Islet precursor cell (in vitro differentiated cells): ENCODE results near the gene CARD11.
"Not testable (repeated sequence)": the region's sequence is repeated elsewhere in the genome, so short reads cannot be mapped to it uniquely, and the experiment has no call there.

ENCODE experiments used
- DNase-seq: peaks from one replicate; pipeline ENCODE4 v3.0.0-alpha.2; 2018

CARD11 gene

DNA sequence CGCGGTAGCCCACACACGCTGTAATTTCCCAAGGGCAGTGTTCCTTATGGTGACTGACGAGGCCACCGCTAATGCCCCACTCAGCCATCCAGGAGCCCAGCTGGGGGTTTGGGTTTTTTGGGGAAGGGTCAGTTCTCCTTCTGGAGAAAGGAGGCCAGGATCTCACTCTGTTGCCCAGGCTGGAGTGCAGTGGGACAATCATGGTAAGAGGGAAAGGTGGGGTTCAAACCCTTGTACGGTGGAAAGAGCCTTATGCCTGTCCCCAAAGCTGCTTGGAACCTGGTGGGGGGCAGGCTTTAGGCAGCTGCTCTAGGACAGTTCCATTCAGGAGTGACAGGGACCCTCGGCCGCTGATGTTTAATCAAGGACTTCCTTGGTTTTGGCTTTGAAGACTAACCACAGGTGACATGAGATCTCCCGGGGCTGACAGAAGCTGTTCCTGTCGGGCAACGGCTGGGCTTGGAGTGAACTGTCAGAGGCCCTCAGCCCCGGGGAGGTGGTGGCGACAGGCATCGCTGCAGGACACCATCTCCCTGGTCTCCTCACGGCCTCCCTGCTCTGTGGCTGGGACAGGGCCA is 84.5 kb downstream of the CARD11 start:
- peak; percentile 43 for DNase-seq

DNA sequence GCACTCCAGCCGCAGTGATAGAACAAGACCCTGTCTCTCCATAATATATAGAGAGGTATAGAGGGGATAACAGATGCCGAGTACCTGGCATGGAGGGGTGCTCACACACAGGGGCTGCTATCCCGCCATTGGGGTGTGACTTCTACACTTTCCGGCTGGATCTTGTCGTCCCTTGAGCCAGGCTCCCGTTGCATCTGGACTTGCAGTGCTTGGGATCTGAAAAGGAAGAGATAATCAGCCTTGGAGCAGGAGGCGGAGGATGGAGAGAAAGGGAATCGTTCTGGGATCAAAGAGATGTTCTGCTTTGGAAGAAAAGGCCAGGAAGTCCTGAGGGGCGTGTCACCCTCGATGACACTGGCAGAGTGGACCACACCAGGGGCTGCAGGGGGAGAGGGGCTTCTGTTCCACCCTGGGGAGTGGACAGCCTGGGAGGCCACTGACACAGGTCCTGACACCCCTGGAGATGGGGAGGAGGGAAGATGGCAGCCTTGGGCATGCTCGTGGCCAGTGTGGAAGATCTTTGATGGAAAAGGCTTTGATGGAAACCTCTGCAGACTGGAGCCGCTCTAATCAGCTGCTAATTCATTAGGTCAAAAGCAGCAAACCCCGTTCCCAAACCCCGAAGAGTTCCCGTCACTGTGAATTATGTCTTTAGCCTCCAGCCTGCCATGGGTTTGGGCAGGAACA is 85.1 kb downstream of the CARD11 start:
- DNase-seq, result peak; percentile 49

DNA sequence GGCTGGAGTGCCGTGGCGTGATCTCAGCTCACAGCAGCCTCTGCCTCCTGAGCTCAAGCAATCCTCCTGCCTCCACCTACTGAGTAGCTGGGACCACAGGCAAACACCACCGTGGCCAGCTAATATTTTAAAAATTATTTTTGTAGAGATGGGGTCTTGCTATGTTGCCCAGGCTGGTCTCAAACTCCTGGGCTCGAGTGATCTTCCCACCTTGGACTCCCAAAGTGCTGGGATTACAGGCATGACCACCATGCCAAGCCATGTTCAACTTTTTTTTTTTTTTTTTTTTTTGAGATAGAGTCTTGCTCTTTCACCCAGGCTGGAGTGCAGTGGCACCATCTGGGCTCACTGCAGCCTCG is 86.3 kb downstream of the CARD11 start:
- not testable (repeated sequence) for DNase-seq

DNA sequence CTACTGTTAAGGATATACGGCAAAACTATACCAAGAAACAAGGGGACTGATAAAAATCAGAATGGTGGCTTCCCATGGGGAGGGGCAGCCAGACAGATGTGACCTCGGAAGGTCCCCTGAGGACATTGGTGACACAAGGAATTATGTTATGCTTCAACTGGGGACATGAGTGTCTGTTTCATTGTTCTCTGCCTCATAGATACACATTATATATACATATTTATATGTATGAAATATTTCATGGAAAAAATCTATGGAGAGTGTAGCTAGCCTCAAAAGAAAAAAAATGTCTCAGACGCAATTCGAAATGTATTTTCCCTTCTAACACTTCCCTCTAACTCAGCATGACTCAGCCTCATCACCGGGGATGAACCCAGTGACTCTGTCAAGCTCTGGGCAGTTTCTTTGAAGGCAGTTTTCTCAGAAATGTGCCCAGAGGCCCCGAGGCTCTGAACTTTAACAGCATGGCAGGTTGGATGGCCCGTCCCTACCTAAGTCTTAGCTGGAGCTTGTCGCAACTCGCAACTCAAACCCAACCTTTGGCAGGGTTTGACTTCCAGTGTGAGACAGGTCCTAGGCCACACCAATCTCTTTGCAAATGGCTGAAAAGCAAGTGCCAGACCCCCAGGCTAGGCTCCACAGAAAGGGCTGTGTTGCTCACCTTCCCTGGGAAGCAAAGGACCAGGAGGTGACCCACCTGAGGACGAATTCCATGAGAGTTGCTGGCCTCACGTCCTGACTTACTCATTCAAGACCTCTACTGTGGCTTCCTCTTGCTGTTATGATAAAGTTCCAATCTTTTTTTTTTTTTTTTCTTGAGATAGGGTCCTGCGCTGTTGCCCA is 86.9 kb downstream of the CARD11 start:
- DNase-seq, result peak; percentile 90

DNA sequence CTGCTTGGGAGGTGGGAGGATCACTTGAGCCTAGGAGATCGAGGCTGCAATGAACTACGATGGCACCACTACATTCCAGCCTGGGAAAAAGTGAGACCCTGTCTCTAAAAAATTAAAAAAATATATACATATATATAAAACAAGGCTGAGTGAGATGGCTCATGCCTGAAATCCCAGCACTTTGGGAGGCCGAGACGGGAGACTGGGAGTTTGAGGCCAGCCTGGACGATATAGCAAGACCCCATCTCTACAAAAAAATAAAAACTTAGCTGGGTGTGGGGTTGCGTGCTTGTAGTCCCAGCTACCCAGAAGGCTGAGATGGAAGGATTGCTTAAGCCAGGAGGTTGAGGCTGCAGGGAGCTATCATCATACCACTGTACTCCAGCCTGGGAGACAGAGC is 87.6 kb downstream of the CARD11 start:
- DNase-seq, result no peak

DNA sequence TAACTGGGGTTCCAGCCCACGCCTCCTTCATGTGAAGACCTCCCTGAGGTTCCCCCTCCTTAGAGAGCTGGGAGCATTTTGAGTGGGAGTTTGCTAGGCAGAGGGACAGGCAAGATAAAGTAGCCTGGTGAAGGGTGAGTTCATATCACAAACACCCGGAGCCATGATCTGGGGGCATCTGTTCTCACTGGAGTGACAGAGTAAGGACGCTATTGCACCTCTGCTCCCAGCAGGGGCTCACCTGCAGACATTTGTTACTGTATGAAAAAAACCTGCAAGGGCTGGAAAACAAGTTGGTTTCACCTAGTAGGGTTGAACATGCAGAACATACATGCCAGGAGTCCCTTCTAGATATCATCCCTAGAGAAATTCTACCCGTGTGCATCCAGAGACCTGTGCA is 88.4 kb downstream of the CARD11 start:
- DNase-seq, result peak; percentile 36

DNA sequence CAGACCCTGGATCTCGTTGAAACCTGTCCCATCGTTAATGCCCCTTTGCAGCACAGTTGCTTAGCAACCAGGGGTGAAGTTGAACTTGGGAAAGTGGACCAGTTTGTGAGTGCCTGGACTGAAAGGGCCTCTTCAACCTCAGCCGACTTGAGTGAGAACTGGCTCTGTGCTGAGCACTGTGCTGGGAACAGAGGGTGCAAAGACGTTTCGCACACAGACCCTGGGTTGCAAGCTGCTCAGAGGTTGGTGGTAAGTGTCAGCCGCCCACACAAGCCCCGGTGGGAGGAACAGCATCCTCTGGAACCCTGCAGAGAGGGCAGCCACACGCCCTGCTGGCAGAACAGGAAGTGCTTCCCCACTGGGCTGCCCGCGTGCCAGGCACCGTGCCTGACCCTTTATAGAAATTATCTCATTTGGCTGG is 89.2 kb downstream of the CARD11 start:
- DNase-seq, result peak; percentile 27

DNA sequence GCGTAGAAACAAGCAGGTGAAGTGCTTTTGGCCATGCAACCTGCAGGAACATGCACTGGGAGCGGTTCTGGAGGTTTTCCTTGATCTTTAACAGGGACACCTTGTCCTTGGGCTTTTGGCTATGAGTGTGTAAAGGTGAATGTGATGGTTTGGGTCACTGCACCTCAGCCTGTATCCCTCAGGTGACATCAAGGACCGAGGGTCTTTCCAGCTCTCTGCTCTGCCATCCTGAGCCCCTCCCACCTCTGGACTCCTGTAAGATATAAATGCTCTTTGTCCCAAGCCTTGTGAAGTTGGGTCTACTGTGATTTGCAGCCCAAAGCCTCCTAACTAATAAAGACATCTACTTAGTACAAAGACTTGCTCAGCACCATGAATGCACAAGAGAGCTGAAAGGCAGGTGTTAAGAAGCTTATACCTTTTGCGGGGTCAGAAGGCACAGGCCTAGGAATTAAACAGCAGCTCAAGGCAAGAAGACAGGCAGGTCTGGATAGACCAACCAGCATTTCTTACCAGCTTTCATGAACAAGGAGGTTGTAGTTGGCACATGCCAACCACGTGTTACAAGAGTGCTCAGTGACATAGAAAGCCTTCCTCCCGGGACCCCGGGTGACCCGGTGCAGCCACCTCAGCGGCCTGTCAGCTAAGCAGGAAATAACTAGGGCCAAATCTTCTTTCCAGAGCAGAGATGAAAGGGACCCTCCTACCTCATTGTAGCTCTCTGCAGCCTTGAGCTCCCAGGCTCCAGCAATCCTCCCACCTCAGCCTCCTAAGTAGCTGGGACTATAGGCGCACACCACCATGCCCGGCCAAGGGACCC is 89.9 kb downstream of the CARD11 start:
- peak; percentile 19 for DNase-seq

DNA sequence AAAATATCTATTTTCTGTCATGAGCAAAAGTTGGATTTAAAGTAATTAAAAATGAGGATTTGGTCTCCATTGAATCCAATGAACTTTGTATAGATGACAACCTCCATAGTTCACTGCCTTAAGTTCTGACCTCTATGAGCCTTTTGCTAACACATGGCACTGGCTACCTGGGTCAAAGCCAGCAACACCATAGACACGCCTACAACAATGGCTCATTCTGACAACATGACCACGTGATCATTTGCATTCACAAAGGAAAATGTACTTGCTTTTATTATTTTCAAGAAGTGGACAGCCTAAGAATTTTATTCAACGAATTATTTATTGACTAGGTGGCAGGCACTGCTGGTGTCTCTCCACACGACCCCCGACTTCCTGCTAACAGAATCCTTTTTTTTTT is 90.6 kb downstream of the CARD11 start:
- DNase-seq, result no peak

DNA sequence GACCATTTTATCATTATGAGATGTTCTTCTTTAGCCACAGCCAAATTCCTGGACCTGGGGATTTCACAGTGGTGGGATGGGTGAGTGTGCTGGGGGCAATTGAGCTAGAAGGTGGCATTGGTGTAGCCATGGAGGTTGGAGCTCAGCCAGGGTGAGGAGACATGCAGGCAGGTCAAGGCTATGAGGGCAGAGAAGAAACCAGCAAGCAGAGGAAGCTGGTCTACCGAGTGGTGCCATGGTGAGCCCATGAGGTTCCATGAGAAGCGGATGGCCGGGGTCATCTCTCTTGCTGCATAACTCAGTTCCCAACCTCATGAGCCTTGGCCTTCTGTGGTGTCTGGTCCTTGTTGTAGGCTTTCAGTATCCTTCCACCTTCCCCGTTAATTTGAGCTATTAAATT is 91.4 kb downstream of the CARD11 start:
- peak; percentile 13 for DNase-seq

DNA sequence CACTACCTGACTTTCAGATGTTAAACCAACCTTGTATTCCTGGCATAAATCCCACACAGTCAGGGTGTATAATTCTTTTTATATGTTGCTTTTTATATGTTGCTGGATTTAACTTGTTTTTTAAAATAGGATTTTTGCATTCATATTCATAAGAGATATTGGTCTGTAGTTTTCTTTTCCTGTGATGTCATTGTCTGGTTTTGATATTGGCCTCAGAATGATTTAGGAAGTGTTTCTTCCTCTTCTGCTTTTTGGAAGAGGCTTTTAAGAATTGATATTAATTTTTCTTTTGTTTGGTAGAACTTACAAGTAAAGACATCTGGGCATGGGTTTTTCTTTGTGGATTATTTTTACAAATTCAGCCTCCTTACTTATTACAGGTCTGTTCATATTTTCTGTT is 93.1 kb downstream of the CARD11 start:
- DNase-seq, result no peak

DNA sequence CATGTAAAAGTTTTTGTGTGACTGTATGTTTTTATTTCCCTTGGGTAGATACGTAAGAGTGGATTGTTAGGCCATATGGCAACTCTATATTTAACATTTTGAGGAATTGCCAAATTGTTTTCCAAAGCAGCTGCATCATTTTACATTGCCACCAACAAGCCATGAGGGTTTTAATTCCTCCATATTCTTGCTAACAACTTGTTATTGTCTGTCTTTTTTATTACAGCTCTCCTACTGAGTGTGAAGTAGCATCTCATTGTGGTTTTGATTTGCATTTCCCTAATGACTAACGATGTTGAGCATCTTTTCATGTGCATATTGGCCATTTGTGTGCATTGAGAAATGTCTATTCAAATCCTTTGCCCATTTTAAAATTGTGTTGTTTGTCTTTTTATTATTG is 94.9 kb downstream of the CARD11 start:
- no peak for DNase-seq

DNA sequence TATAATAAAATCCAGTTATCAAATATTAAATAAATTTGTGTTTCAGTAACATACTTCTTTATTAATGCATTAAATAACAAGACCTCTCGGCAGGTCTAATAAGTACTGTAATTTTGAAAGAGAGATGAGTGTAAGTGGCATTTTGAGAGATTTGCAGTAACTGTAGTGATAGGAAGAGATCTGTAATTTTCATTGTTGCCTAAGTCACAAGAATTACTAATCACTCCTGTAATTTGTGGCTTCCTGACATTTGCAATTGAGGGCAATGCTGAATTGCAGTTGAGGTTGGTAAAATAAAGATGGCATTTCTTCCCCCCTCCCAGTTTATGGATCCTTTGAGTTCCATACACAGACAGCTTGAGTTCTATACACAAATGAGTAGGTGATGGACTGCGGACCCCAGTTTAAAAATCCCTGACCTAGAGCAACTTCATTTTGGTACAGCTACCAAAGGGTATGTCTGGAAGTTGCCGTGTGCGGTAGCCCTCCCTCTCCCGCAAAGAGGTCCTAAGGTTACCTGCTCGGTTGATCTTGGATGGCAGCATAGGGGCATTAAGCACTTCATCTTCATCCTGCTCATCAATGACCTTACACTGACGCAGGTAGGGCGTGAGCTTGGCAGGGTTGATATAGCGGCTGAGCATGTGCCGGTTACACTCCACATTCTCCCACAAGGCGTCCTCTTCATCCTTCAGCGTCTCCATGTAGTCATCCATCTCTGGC is 96.4 kb downstream of the CARD11 start:
- DNase-seq, result peak; percentile 30

DNA sequence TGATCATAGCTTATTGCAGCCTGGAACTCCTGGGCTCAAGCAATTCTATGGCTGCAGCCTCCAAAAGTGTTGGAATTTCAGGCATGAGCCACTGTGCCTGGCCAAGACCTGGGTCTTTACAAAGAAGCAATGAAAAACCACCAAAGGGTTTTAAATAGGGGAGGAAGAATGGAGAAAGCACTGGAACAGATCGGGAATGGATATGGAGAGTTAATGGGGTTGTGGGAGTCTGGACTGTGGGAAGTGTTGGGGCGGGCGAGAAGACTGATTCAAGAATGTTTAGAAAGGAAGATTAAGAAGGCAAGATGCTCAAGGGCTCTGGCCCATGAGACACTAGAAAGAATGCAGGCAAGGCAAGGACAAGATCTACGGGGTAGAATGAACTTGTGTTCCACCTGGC is 98.5 kb downstream of the CARD11 start:
- DNase-seq, result peak; percentile 70

DNA sequence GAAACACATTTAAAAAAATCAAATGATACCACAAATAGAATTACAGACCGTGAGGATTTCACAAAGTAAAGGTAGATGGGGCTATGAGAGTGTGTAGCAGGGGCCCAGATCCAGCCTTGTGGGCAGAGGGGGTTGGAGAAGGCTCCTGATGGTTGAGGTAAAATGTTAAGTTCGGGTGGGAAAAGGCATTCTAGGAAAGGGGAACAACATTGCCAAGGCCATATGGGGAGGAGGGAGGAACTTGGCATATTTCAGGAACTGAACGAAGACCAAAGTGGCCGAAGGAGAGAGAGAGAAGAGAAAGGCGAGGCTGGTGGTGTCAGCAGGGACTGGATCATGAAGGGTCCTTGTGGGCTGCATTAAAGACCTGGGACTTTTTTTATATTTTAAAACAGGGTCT is 98.9 kb downstream of the CARD11 start:
- DNase-seq, result peak; percentile 30

DNA sequence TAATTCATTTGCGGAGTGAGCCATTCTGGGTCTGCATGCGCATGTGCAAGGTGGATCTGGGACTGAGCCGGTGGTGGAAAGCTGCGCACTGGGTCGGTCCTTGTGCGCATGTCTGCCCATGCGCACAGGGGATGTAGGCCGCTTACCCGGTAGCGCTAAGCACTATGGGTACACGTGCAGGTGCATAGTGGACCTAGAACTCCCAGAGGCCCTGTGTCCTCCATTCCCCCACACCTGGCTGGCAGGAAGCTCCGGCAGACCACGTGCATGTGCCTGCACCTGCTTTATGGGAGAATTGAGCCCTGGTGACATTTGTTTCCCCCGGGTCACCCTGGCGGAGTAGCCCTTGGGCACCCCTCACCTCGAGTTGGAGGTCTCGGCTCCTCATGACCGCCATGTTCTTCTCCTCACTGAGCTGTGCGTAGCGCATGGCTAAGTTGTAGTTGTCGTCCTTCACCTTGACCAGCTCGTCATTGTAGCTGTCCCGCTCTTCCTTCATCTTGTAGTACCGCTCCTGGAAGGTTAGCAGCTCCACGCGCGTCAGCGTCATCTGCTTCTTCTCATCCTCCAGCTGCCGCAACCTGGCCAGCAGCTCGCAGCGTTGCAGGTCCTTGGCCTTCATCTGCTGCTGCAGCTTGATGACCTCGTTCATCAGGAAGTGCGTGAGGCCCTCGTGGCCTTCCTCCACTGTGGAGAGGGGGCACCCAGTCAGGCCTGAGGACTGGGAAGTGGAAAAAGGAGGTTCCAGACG is 99.6 kb downstream of the CARD11 start:
- peak; percentile 38 for DNase-seq

DNA sequence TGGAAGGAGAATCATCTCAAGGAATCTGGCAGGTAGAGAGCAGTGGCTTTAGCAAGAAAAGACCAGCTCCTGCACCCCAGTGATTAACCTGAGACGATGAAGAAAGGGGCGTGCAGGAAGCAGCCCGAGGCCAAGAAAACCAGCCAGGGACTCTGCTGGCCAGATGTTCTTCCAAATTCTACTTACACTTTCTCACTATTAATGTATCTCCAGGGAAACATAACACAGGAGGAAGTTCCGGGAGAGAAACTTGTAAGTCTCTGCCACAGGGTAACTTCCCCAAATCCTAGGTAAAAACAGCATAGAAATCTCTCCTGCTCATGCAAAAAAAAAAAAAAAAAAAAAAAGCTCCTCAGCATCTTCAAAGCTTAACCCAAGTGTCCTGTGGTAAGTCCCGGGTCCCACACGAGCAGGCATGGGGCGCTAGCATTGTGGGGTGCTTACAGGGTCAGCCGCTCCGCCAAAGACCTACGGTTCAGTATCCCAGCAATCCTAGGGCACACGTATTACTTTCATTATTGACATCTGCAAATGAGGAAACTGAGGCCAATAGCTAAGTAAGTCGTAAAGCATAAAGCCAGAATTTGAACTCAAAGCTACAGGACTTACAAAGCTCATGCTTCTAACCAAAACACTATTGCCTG is 102.3 kb downstream of the CARD11 start:
- DNase-seq, result peak; percentile 25

DNA sequence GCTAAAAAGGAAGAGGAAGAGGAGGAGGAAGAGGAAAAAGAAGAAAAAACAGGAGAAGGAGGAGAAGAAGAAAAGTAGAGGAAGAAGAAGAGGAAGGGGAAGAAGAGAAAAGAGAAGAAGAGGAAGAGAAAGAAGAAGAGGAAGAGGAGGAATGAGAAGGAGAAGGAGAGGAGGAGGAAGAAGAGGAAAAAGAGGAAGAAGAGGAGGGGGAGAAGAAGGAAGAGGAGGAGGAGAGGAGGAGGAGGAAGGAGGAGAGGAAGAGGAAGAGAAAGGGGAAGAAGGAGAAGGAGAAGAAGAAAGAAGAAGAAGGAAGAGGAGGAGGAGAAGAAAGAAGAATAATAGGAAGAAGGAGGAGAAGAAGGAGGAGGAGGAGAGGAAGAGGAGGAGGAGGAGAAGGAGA is 103.2 kb downstream of the CARD11 start:
- no peak for DNase-seq

DNA sequence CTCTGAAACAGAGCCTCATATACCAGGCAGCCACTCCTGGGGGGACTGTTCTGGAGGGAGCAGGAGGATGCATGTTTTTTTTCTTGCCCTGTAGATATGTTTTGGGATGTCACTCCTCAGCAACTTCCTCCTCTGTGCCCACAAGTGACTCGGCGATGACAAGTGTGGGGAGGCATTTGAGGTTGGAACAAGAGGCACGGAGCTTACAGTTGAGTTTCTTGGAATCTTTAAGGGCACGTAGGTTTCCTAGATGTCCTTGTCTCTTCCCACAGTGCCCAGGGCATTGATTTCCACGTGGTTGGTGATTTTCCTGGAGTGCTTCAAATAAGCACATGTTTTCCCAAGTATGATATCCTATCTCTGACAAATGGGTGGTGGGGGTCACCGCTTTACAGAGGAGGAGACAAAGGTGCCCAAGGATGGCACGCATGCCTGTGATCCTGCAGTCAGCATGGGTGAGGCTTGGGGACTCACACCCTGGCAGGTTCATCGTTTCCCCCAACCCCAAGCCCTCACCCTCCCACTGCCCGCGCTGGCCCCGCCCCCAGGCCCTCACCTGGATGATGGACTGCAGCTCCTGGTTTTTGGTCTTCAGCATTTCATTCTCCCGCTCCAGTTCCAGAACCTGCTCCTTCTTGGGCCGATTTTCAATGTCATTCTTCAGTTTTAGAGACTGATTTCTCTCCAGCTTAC is 104.3 kb downstream of the CARD11 start:
- DNase-seq, result peak; percentile 47

DNA sequence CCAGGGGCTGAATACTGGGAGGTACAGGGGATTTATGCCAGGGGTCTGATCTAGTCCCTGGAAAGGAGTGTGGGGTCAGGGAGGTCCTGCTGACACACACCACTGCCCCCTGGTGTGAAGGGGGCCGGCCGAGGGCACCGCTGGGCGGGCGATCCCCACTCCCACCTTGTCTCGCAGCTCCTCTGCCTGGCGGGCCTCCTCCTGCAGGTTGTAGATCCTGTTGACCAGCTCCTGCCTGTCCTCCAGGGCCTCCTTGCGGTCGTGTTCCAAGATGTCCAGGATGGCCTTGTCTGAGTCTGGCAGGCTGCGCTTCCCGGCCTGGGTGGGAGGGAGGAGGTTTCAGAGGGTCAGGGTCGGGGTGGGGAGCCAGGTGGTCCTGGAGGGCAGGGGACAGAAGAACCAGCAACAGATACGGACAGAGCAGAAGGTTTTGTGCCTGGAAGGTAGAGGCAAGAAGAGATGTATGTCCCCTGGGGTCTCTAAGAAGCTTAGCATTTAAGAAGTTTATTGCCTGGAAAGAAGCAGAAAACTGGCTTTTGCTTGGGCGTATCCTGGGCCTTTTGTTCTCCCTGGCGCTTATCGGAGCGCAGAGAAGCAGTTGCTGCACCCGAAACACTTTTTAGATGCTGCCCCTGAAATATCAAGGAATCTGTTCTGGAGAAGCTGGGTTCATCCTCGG is 105.0 kb downstream of the CARD11 start:
- DNase-seq, result peak; percentile 53
